Measurements from ENCODE around the gene ATF5.

ATF5 gene

DNA sequence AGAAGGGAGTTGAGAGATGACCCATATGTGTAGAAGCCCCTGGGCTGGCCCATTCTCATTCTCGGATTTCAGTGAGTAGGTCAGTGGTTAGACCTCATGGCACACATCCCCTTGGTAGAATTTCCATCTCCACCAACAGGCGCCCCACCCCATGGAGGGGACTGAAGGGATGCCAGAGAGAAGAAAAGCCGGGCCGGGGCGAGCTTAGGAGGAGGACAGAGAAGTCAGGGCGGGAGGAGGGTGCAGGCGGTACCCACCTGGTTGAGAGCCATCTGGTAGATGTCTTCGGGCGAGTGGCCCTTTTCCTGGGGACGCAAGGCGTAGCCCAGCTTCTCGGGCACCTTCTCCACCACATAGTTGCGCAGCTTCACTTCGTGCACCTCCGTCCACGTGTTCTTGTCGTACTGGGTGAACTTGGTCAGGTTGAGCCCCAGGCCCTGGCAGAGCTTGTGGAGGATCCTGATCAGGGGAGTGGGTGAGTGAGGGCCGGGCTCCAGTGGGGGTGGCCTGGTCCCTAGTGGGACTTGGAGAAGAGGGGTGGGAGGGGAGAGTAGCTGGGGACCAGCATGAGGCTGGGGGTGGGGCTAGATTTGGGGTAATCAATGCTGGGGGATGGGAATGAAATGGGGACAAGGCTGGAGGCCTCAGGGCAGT is 34.9 kb upstream of the ATF5 start:
- DNase-seq (ENCODE audit: insufficient read length, low spot score) = no peak
- FAIRE-seq = no peak

DNA sequence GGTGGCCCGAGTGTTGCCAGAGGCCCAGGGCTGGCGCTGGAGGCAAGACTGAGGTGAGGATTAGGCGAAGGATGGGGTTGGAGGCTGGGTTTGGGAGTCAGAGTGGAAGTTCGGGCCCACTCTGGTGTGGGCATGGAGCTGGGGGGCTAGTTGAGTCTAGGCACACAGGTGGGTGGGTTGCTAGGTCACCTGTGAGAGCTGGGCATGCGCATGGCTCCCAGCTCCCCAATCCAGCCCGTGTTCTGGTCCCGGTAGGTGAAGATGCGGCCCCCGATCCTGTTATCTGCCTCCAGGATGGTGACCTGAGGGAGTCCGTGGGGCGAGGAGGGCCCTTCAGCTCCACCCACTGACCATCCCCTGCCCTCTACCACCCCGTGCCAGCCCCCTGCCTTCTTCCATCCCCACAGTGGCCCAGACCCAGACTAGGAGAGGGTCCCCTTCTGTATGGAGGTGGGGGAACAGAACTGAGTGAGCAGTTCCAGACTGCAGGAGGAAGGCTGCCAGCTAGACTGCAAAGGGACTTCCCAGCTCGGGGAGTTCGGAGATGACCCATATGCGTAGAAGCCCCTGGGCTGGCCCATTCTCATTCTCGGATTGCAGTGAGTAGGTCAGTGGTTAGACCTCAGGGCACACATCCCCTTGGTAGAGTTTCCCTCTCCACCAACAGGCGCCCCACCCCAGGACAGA is 34.0 kb upstream of the ATF5 start:
- FAIRE-seq (no peak), DNase-seq (ENCODE audit: insufficient read length, low spot score) (no peak)

DNA sequence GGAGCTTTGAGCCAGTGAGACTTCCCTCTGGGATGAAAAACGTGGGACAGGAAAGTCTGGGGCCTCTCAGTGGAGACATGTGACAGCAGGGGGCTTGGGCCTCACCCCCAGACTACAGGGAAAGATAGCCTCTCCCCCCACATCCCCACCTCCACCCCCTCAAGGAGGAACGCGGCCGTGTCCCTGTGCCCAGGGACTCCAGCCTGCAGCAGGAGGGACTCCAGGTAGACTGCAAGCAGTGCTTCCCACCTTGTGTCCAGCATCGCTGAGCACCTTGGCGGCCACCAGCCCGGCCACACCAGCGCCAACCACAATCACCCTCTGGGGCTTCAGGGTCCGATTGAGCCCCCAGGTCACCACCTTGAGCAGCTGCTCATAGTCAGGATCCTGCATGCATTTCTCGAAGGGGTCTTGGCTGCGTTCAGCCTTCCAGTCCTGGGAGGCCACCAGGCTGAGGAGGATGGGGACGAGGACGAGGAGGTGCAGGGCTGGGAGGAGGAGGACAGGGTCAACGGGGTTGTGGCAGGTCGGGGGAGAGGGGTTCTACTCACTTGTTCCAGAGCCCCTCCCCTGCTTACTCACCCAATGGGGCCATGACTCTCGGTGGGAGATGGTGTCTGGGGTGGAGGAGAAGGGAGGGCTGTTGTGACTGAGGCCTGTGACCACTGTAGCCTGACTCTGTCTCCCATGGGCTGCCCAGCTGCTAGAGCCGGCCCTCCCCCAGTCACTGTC is 33.3 kb upstream of the ATF5 start:
- no peak for DNase-seq (ENCODE audit: insufficient read length, low spot score)
- no peak for FAIRE-seq

DNA sequence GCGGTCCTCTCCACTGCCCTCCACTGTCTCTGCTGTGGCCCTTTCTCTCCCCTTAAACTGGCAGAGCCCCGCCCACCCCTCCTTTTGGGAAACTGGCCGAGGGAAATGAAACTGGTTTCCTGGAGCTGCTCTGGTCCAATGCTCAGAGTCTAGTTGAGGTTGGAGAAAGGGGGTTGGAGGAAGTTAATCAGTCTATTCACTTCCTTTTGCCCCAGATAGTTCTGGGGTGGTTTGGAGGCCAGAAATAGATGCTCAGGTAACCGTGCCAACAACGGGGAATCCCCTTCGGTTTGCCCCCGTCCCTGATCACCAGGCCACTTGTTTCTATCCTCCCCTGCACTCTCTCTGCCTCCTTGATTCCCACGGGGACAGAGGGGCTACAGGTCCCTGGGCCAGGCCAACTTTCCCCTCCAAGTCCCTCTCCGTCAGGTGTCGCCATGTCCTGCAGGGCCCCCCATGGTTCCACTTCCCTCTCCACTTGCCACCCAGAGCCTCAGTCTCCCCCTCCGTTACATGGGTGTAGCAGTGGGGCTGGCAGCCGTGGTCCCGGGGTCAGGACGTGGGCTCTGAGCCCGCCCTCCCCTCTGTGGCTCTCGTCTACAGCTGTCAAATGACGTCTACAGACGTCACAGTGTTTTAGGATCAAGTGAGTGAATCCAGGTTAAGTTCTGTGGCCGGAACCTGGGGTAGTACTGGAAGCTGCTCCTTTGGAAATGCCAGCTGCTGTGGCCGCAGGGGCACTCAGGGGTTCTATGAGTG is 32.0 kb upstream of the ATF5 start, which contains the start of gene IL4I1:
Gene IL4I1 (minus strand): TSS at position 25 of the 759 bp plus-strand sequence. CDS start 727 bp downstream, outside the sequence.
- no peak for FAIRE-seq
- DNase-seq (ENCODE audit: insufficient read length, low spot score) = no peak

DNA sequence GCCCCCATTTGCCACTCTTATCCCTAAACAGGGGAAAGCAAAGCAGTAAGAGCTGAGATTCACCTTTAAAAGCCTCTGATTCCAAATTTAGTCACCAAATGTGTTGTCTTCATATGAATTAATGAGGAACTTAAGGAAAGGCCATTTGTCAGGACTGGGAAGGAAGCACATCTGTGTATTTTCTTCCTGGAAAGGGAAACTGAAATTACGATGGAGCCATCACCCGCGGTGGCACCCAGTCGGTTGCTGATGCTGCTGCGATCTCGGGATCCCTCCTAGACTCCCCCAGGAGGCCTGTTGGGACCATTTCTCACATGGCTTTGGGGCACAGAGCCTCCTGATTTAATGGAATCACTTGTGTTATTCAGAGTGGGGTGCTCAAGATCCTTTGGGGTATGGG is 24.9 kb upstream of the ATF5 start:
- DNase-seq (ENCODE audit: insufficient read length, low spot score) (no peak), FAIRE-seq (no peak)

DNA sequence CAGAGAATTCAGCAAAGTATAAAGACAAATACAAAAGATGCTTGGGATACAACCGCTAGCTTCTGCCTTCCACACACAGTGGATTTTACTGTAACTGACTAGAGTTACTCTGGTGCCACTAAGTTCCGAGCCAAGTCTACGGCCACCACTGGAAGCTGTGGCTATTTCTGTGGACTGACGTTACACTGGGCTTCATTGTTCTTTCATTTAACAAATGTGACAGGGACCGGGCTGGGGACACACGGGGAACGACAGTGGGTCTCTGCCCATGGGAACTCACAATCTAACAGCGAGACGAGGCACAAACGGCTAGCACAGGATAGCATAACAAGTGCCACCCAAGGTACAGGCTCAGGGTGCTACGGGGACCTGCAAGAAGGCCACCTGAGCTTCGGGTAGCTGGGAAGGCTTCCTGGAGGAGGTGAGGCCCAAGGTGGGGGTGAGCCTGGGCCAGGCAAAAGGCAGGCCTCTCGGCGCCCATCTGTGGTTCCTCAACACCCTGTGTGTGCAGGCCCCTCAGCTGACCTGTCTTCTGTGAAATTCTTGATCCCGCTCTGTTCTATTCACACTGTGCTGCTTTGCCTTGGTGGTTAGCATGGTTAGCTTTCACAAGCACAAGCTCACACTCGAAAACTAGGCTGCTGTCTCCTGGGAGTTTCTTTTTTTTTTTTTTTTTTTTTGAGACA is 22.0 kb upstream of the ATF5 start:
- DNase-seq (ENCODE audit: insufficient read length, low spot score) (no peak), FAIRE-seq (no peak)

DNA sequence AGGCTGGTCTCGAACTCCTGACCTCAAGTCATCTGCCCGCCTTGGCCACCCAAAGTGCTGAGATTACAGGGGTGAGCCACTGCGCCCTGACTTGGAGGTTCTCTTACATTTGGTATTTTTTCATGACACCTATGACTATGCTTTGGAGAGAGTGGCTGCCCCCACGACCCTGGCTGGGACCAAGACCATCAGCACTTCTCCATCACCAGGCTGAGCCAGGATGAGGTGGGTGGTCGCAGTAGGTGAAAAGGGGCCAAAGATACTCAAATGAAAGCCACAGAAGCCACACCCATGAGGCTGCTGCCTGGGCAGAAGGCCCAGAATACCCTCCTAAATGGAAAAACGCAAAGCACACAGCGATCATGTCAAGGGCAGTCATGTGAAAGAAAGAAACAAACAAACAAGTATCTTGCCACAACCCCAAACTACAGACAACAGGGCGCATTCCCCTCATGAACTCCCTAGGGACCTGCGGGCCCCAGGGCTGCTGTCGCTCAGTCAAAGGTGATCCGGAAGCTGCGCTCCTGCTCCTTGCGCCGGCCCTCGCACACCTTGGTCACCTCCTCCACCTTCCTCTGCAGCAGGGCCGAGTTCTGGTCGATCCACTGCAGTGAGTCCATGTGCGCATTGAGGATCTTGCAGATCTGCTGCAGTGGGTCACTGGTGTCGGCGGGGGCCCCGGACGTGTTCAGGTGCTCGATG is 21.1 kb upstream of the ATF5 start:
- DNase-seq (ENCODE audit: insufficient read length, low spot score) = no peak
- FAIRE-seq = no peak

DNA sequence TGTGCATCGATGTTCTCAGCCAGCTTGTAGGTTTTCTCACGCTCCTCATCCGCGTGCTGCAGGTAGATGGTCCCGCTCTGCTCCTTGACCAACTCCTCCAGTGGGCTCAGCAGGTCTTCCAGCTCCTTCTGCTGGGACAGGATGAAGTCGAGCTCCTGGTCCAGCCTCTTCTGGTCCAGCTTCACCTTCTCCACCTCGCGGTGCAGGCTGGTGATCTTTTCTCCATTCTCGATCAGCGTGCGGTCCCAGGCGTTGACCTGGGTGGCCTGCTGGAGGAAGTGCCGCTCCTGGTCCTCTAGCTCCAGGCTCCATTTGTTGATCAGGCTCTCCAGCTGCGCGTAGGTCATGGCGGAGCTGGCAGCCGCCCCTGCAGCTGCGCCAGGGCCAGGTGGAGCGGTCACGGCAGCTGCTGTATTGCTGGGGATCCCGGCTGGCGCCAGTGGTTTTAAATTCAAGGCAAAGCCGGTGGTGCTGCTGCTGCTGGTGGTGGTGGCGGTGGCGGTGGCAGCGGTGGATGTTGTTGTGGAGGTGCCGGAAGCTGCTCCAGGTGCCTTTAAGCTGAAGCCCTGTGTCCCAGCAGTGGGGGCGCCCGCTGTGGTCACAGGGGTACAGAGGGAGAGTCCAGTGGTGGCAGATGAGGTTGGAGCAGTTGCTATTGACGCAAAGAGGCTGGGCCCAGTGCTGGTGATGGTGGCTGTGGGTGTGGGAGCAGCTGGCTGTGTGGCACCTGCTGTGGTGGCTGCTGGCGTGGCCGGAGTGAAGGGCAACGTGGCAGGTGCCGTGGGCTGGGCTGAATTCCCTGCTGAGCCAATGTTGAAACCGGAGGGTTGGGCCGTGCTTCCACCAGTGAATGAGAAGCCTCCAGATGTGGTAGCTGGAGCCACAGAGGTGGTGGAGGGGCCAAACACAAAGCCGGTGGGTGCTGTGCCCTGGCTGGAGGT is 20.3 kb upstream of the ATF5 start:
- no peak for DNase-seq (ENCODE audit: insufficient read length, low spot score)
- no peak for FAIRE-seq

DNA sequence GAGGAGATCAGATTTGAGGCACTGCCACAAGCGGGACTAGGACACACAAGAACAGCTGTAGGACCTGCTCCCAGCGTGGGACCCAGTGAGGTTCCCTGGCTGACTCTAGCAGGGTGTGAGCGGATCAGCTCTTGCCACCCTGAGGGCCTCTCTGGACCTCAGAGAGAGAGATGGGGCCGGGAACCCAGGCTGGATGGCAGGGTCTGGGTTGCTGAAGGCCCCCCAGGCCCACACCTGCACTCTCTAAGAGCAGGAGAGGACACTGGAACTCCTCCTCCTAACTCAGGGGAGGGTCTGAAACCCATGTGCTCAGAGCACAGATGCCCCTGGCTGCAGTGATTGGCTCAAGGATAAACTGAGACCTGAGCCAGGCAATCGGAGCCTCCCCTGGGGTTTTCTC is 18.8 kb upstream of the ATF5 start:
- DNase-seq (ENCODE audit: insufficient read length, low spot score) = no peak
- FAIRE-seq = no peak

DNA sequence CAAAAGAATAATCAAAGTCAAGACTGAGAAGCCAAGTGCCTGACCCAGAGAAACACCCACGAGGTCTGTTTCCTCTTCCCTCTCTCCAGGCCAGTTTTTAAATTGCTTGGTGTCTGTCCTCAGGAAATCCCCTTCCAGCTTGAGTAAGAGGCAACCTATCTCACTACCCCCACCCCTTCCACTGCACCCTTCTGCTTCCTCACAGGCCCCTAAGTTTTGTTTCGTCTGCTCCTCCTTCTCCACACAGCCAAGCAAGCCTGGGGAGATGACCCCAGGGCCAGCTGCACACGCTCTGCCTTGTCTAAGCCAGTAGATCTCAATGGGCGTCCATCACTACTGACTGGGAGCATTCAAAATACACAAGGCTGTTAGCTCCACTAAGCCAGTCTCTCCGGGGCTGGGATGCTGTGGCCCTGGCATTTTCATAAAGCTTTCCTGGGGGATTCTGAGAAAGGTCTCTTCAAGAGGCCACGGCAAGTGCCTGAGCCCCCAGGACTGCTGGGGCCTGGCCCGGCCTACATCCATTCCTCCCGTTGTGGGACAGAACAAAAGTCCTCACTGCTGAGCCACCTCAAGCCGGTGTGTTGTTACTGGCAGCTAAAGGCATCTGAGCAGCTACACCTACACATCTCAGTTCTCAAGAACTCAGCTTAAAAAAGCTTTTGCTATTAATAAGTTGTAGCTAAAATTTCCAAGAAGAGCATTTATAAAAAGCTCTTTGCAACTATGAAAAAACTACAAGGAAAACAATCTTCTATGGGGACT is 17.4 kb upstream of the ATF5 start:
- FAIRE-seq = no peak
- no peak for DNase-seq (ENCODE audit: insufficient read length, low spot score)

DNA sequence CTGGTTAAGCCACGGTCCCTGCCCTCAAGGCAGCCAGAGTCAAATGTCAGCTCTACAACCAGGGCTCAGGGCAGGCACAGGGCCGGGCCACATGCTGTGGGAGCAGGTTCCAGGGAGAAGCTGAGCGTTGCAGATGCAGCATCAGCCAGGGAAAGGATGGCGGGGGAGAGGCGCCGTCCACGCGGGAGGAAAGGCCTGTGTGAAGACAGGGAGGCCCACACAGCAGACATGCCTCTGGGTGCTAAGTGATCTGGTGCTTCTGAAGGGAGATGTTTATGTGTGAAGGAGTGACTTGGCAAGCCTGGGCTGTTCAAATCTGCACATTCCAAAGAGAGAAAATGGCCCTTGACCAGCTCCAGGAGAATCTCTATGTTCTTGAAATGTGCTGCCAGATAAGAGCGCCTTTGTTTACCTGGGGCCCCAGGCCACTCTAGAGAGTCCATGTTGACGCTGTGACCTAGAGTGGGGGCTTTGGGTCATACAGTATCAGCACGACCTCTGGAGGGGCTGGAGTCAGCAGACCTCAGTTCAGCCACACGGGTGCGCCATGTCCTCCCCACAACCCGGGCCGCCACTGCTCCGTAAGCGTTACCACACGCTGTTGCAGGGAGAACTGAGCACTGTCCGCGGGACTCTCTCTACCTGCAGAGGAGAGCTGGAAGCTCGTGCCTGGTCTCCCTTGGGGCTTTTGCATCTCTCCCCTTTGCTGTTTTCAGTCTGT is 15.9 kb upstream of the ATF5 start:
- no peak for DNase-seq (ENCODE audit: insufficient read length, low spot score)
- FAIRE-seq = no peak

DNA sequence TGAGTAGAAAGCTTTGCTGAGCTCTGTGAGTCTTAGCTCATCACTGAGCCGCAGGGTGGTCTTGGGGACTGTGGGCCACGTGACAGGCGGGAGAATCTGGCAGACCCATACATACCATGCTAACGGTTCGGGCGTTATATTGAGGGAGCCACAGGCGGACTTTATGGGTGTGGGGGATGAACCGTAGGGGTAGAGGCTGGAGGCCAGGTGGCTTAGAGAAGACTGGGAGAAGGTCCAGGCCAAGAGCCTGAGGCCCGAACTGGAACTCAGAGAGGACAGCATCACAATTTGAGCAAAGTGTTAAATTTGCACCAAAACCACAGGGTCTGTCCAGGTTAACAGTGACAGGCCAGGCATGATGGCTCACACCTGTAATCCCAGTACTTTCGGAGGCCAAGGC is 15.3 kb upstream of the ATF5 start:
- no peak for DNase-seq (ENCODE audit: insufficient read length, low spot score)
- no peak for FAIRE-seq

DNA sequence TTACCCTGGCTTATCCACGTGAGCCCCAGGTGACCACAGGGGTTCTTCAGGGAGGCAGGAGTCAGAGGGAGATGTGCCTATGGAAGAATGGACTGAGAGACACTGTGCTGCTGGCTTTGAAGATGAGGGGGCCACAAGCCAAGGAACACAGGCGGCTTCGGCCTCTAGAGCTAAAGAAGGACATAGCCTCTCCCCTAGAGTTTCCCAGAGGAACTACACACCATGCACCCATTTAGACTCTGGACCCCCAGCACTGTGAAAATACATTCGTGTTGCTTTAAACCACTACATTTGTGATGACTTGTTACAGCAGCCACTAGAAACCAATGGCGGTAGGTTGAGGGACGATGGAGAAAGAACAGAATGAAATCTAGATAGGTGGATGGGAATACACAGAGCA is 13.7 kb upstream of the ATF5 start:
- DNase-seq (ENCODE audit: insufficient read length, low spot score) (no peak), FAIRE-seq (no peak)

DNA sequence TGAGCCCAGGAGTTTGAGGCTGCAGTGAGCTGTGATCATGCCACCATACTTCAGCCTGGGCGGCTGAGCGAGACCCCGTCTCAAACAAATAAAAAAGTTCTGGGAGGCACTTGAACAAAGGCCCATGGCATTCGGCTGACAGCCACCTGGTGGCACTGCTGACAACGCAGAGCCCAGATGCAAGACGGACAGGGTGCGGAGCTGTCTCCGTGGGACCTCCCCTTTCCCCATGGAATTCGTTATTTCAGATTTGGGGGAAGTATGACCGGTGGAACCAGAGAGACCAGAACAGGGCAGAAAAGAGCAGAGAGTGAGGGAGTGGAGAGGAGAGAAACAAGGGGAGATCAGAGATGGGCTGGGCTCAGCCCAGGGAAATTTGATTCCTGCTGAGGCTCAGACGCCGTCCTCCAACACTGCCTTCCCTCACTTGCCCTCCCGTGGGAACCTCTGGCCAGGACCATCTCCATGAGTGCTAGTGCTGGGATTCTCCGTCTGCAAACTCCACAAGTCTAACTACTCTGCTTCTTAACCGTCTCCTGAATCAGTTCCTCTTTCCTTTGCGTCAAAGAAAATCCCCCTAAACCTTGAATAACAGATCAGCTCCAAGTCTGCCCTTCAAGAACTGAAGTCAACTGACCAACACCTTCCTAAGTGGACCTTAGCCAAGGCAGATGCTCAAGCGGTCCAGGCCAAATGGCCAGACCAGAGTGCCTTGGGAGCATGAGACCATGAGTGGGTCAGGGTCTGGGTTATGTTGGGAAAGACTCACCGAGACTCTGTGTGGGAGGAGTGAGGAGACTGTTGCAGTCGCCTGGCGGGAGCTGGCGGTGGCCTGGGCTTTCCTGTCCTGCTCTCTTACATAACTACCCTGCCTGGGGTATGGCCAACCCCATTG is 11.9 kb upstream of the ATF5 start:
- DNase-seq (ENCODE audit: insufficient read length, low spot score) (no peak), FAIRE-seq (no peak)

DNA sequence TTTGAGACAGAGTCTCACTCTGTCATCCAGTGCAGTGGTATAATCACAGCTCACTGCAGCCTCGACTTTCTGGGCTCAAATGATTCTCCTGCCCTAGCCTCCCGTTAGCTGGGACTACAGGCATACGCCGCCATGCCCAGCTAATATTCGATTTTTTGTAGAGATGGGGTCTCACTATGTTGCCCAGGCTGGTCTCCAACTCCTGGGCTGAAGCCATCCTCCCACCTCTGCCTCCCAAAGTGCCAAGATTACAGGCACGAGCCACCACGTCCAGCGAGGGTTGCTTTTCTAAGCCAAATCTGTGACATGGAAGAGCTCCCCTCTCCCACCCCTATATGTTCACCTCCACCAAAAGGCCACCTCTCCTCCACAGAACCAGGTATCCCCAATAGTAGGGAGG is 10.9 kb upstream of the ATF5 start:
- FAIRE-seq (no peak), DNase-seq (ENCODE audit: insufficient read length, low spot score) (no peak)

DNA sequence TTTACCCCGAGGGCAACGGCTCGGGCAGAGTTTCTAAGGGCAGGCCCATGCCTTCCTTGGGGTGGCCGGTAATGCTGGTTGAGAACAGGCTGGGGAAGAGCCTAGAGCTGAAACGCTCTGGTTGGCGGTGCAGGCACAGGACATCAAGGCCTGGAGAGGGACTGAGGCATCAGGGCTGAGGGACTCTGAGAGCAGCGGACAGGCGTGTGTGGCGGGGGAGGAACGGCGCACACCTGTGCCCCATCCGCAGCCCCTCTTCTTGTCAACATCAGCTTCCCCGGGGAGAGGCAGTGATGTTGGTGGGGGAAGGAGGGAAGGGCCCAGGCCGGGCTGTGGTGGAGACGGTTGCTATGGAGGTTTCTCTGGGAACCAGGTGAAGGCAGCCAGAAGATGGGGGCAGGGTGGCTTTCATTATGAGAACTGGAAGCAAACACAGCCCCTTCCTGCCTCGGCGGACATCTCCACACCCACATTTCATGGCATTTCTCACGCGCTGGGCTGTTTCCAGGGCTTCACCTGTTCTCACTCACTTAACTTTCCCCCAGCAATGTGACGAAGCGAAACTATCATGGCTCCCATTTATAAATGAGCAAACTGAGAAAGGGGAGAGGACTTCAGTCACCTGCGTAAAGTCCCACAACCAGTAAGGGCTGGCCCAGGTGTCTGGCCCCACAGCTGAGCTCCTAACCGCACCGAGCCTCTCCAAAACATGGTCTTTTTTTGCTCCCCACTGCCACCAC is 8.2 kb upstream of the ATF5 start:
- DNase-seq (ENCODE audit: insufficient read length, low spot score) = no peak

More for the DNA sequence above, 8.2 kb upstream of the ATF5 start:
- FAIRE-seq = no peak
